Vagina (tissue), 2 donors: ENCODE data around the gene RNU6-8.

Source experiments
- POLR2A ChIP-seq, 2 donors: fragments of 450-650 bp; IDR thresholded peaks; one replicate each; pipeline ENCODE4 v1.6.1; 2017; ENCODE audit warnings: antibody characterized with exemption in 2 of 2, mild to moderate bottlenecking in 2 of 2, moderate library complexity in 2 of 2
- POLR2AphosphoS5 ChIP-seq, 2 donors: sonication (generic); formaldehyde crosslinking; IDR thresholded peaks; one replicate each; pipeline ENCODE4 v1.9.0; 2017; ENCODE audit warnings: antibody characterized with exemption in 2 of 2, mild to moderate bottlenecking in 2 of 2, low read depth in 1 of 2; ENCODE audit not compliant: insufficient read depth in 1 of 2
- TF ChIP-seq, protein P1 (sequence below), 3 experiments: fragments of 450-650 bp in 2 of 3; fragments of 200-600 bp in 1 of 3; sonication (generic) in 1 of 3; IDR thresholded peaks; one replicate each; pipeline ENCODE4 v1.5.1; 2017 to 2019; ENCODE audit warnings: antibody characterized with exemption in 3 of 3, mild to moderate bottlenecking in 2 of 3, moderate library complexity in 2 of 3

DNA sequence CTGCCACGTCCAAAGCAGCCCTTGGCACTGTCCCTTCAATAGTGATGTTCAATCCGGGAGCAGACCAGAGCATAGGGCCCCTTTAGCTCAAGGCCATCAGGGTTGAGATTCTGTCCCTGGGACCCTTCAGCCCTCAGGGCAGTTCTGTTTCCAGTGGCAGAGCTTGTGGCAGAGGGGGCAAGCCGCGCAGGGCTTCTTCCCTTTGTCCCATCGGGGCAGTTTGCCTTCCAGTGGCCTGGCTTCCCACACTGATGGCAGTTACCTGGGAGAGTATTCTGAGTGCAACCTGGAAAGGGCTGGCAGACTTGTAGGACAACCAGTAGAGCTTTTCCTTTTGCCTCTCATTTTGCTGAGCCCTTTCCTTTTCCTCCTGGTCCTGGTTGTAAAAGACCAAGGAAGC lies 43.7 kb upstream of the RNU6-8 start:
- TF ChIP-seq, protein P1, sequence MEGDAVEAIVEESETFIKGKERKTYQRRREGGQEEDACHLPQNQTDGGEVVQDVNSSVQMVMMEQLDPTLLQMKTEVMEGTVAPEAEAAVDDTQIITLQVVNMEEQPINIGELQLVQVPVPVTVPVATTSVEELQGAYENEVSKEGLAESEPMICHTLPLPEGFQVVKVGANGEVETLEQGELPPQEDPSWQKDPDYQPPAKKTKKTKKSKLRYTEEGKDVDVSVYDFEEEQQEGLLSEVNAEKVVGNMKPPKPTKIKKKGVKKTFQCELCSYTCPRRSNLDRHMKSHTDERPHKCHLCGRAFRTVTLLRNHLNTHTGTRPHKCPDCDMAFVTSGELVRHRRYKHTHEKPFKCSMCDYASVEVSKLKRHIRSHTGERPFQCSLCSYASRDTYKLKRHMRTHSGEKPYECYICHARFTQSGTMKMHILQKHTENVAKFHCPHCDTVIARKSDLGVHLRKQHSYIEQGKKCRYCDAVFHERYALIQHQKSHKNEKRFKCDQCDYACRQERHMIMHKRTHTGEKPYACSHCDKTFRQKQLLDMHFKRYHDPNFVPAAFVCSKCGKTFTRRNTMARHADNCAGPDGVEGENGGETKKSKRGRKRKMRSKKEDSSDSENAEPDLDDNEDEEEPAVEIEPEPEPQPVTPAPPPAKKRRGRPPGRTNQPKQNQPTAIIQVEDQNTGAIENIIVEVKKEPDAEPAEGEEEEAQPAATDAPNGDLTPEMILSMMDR (IDR thresholded peaks at IDR 0.05): no peak
- TF ChIP-seq POLR2A (IDR thresholded peaks at IDR 0.05) (no peak), POLR2AphosphoS5 (IDR thresholded peaks at IDR 0.05; ENCODE audit: insufficient read depth in 1 of 2, low read depth in 1 of 2) (no peak)
